Measurements from ENCODE around the gene ALDH1A3. TPM values are rescaled to one million over a fixed set of nuclear protein-coding genes. Genes with fewer than 3 reads are reported as not detected.

The ALDH1A3 gene
- total RNA-seq (2022; extraction: Qiagen RNA extraction; ENCODE audit: low read depth): 14.6 to 19.7 TPM (median 16.5 TPM) in 5 replicates

GRCh38 chr15:100879464-100880138 lies at the start of gene ALDH1A3:
Gene ALDH1A3, plus strand, starts transcription at chr15:100879831. Its CDS starts 77 bp downstream, at chr15:100879908.

GRCh38 chr15:100918690-100919480 lies 39.3 kb downstream of the ALDH1A3 start, which contains the start of gene LRRK1:
Gene LRRK1, plus strand, starts transcription at chr15:100919357. Its CDS starts 5,276 bp downstream, at chr15:100924633.

Other genes with a start within 250 kb of the ALDH1A3 start
- gene LRRK1, start 39.5 kb downstream of the ALDH1A3 start, total RNA-seq (2022; extraction: Qiagen RNA extraction; ENCODE audit: low read depth): 13.7 to 18.2 TPM (median 17.3 TPM) in 5 replicates

Measured in A549 treated with GW870086 at 1 μM for 4 hours (cell line).